ENCODE data around the gene GRN. TPM values are rescaled to one million over a fixed set of nuclear protein-coding genes. Genes with fewer than 3 reads are reported as not detected.
"Not testable (repeated sequence)": the region's sequence is repeated elsewhere in the genome, so short reads cannot be mapped to it uniquely, and the experiment has no call there.

The GRN gene
- total RNA-seq, 4 donors from 2014 or later: 294 to 451 (median 340) TPM

- H3K27ac ChIP-seq: no peak overlapping the region
- whole genome bisulfite sequencing: 63% methylated on average over 2 of the region's 2 CpGs
- H3K36me3 ChIP-seq: no peaks in the 10 kb centered on the region
- no peak for TF ChIP-seq POLR2AphosphoS5 (IDR thresholded peaks at IDR 0.05)
- no peak for TF ChIP-seq CTCF (IDR thresholded peaks at IDR 0.05)
- no peak overlapping the region for H3K4me3 ChIP-seq
- H3K4me1 ChIP-seq: peaks cover 27% of the 10 kb centered on the region
- H3K9me3 ChIP-seq: no peaks in the 10 kb centered on the region
- DNase-seq (ENCODE audit: low spot score in 2 of 2): no peak
- no peaks in the 10 kb centered on the region for H3K27me3 ChIP-seq
These were observed 10.8 kb upstream of the GRN start for GRCh38 chr17:44334315-44334714.

GRCh38 chr17:44334727-44335126 is 10.4 kb upstream of the GRN start:
- H3K4me1 ChIP-seq: peaks cover 29% of the 10 kb centered on the region
- no peaks in the 10 kb centered on the region for H3K27me3 ChIP-seq
- no peak overlapping the region for H3K27ac ChIP-seq
- TF ChIP-seq EP300 (IDR thresholded peaks at IDR 0.05): no peak
- no peak for TF ChIP-seq POLR2AphosphoS5 (IDR thresholded peaks at IDR 0.05)
- no peak for TF ChIP-seq CTCF (IDR thresholded peaks at IDR 0.05)
- TF ChIP-seq POLR2A (IDR thresholded peaks at IDR 0.05): no peak
- H3K4me3 ChIP-seq: no peak overlapping the region
- H3K36me3 ChIP-seq: no peaks in the 10 kb centered on the region
- 62% methylated on average over 3 of the region's 3 CpGs for WGBS
- DNase-seq (ENCODE audit: low spot score in 2 of 2): peak in 1 of 2 donors; percentile 51
- no peaks in the 10 kb centered on the region for H3K9me3 ChIP-seq

GRCh38 chr17:44335564-44335963 is 9.5 kb upstream of the GRN start:
- Histone ChIP-seq H3K9me3 (no peaks in the 10 kb centered on the region), H3K27me3 (no peaks in the 10 kb centered on the region), H3K36me3 (no peaks in the 10 kb centered on the region), H3K4me1 (peaks cover 38% of the 10 kb centered on the region), H3K27ac (no peak overlapping the region), H3K4me3 (no peak overlapping the region)
- 88% methylated on average over 3 of the region's 3 CpGs for WGBS
- no peak for DNase-seq (ENCODE audit: low spot score in 2 of 2)
- TF ChIP-seq POLR2A (IDR thresholded peaks at IDR 0.05) (no peak), CTCF (IDR thresholded peaks at IDR 0.05) (no peak), POLR2AphosphoS5 (IDR thresholded peaks at IDR 0.05) (no peak), EP300 (IDR thresholded peaks at IDR 0.05) (no peak)

GRCh38 chr17:44335968-44336367 is 9.1 kb upstream of the GRN start:
- no peak for TF ChIP-seq EP300 (IDR thresholded peaks at IDR 0.05)
- TF ChIP-seq POLR2A (IDR thresholded peaks at IDR 0.05): no peak
- TF ChIP-seq CTCF (IDR thresholded peaks at IDR 0.05): no peak
- TF ChIP-seq POLR2AphosphoS5 (IDR thresholded peaks at IDR 0.05): no peak
- Histone ChIP-seq H3K9me3 (no peaks in the 10 kb centered on the region), H3K36me3 (no peaks in the 10 kb centered on the region), H3K27ac (no peak overlapping the region), H3K4me1 (peaks cover 35% of the 10 kb centered on the region), H3K4me3 (no peak overlapping the region), H3K27me3 (no peaks in the 10 kb centered on the region)
- 44% methylated on average over 5 of the region's 5 CpGs for WGBS
- no peak for DNase-seq (ENCODE audit: low spot score in 2 of 2)

GRCh38 chr17:44338702-44339101 is 6.4 kb upstream of the GRN start:
- Histone ChIP-seq H3K4me1 (peaks cover 28% of the 10 kb centered on the region), H3K4me3 (no peak overlapping the region), H3K36me3 (no peaks in the 10 kb centered on the region), H3K27ac (no peak overlapping the region), H3K9me3 (no peaks in the 10 kb centered on the region), H3K27me3 (no peaks in the 10 kb centered on the region)
- peak in 1 of 2 donors; percentile 59 for DNase-seq (ENCODE audit: low spot score in 2 of 2)
- TF ChIP-seq POLR2AphosphoS5 (IDR thresholded peaks at IDR 0.05) (no peak), POLR2A (IDR thresholded peaks at IDR 0.05) (no peak), CTCF (IDR thresholded peaks at IDR 0.05) (no peak), EP300 (IDR thresholded peaks at IDR 0.05) (no peak)
- WGBS: 43% methylated on average over 6 of the region's 6 CpGs

- not testable (repeated sequence) for H3K27me3 ChIP-seq; DNase-seq (ENCODE audit: low spot score in 2 of 2); H3K9me3 ChIP-seq; H3K4me3 ChIP-seq; H3K36me3 ChIP-seq
- peaks cover 36% of the 10 kb centered on the region for H3K4me1 ChIP-seq
- H3K27ac ChIP-seq: peak overlapping the region; percentile 27
- 60% methylated on average over 5 of the region's 5 CpGs for WGBS
These were observed 4.5 kb upstream of the GRN start for GRCh38 chr17:44340553-44340952.

Measured in suprapubic skin (tissue), 4 donors.